Measurements from ENCODE around the gene RXFP2.

DNA sequence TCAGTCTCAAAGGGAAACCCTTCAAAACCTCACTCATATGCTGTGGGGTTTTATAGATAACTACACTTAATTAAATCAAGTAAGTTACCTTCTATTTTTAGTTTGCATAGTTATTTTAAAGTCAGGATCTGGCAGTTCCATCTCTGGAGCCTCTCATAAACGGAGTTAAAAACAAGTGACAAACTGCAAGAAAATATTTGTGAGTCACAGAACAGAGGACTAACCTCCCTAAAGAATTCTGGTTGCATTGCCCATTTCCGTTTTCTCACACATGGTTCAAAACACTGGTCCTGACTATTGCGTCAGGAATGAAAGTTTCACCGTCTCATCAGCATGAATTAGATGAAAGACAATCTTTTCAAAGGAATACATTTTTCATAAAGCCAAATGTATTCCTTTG is 10.6 kb downstream of the RXFP2 start:
- TF ChIP-seq, protein P1, sequence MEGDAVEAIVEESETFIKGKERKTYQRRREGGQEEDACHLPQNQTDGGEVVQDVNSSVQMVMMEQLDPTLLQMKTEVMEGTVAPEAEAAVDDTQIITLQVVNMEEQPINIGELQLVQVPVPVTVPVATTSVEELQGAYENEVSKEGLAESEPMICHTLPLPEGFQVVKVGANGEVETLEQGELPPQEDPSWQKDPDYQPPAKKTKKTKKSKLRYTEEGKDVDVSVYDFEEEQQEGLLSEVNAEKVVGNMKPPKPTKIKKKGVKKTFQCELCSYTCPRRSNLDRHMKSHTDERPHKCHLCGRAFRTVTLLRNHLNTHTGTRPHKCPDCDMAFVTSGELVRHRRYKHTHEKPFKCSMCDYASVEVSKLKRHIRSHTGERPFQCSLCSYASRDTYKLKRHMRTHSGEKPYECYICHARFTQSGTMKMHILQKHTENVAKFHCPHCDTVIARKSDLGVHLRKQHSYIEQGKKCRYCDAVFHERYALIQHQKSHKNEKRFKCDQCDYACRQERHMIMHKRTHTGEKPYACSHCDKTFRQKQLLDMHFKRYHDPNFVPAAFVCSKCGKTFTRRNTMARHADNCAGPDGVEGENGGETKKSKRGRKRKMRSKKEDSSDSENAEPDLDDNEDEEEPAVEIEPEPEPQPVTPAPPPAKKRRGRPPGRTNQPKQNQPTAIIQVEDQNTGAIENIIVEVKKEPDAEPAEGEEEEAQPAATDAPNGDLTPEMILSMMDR (IDR thresholded peaks at IDR 0.05 in 8 of 11, conservative IDR thresholded peaks at IDR 0.05 in 3 of 11): no peak
- TF ChIP-seq POLR2A (IDR thresholded peaks at IDR 0.05): no peak

Measured in spleen (tissue), 7 donors.